Measurements from ENCODE around the gene SMIM36. TPM values are rescaled to one million over a fixed set of nuclear protein-coding genes. Genes with fewer than 3 reads are reported as not detected.
A peak's percentile ranks its signal among the peaks of the same experiment; 100 is the strongest.
"Not testable (repeated sequence)": the region's sequence is repeated elsewhere in the genome, so short reads cannot be mapped to it uniquely, and the experiment has no call there.

SMIM36 gene
- total RNA-seq, 4 donors from 2014 or later, result not detected

DNA sequence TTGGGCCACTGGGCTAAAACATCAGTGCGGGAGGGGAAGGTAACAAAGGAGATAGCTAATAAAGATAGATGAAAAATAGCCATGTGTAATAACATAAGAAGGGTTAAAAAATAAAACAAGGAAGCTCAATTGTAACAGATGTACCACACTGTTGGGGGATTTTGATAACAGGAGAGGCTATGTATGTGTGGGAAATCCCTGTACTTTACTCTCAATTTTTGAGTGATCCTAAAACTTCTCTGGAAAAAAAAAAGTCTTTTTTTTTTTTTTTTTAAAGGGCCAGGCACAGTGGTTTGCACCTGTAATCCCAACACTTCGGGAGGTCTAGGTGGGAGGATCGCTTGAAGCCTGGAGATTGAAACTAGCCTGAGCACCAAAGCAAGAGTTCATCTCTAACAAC is 87.7 kb downstream of the SMIM36 start:
- no peak for TF ChIP-seq EP300 (IDR thresholded peaks at IDR 0.05)
- TF ChIP-seq, protein P1, sequence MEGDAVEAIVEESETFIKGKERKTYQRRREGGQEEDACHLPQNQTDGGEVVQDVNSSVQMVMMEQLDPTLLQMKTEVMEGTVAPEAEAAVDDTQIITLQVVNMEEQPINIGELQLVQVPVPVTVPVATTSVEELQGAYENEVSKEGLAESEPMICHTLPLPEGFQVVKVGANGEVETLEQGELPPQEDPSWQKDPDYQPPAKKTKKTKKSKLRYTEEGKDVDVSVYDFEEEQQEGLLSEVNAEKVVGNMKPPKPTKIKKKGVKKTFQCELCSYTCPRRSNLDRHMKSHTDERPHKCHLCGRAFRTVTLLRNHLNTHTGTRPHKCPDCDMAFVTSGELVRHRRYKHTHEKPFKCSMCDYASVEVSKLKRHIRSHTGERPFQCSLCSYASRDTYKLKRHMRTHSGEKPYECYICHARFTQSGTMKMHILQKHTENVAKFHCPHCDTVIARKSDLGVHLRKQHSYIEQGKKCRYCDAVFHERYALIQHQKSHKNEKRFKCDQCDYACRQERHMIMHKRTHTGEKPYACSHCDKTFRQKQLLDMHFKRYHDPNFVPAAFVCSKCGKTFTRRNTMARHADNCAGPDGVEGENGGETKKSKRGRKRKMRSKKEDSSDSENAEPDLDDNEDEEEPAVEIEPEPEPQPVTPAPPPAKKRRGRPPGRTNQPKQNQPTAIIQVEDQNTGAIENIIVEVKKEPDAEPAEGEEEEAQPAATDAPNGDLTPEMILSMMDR (IDR thresholded peaks at IDR 0.05), result no peak
- no peak for TF ChIP-seq POLR2AphosphoS5 (IDR thresholded peaks at IDR 0.05)
- TF ChIP-seq POLR2A (IDR thresholded peaks at IDR 0.05; ENCODE audit: low read depth), result no peak
- 84% methylated on average over 3 of the region's 3 CpGs for WGBS
- Histone ChIP-seq H3K4me3 (no peak overlapping the region), H3K27me3 (no peaks in the 10 kb centered on the region), H3K9me3 (no peaks in the 10 kb centered on the region), H3K36me3 (no peaks in the 10 kb centered on the region), H3K4me1 (peaks cover 17 to 32% (median 31%) of the 10 kb centered on the region in 4 donors), H3K27ac (replicated peaks in 1 of 4) (no peak overlapping the region)
- no peak for DNase-seq (ENCODE audit: extremely low spot score)
- intact Hi-C loops (cut with DNase I), result loop anchor here (5.0 kb wide), 1 partner anchor 74 kb away; no protein-coding TSS in a partner anchor

DNA sequence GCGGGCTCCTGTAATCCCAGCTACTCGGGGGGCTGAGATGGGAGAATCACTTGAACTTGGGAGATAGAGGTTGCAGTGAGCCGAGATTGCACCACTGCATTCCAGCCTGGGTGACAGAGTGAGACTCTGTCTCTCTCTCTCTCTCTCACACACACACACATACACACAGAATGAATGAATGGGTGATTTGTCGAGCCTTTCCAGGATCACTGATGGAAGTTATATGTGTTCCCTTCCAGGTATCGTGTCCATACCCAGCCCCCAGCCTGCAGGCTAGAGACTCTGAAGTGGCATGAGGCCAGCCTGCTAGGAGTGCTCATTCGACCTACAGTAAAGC is 88.5 kb downstream of the SMIM36 start:
- Histone ChIP-seq H3K4me1 (peaks cover 18 to 40% (median 35%) of the 10 kb centered on the region in 4 donors), H3K27ac (replicated peaks in 1 of 4) (peak overlapping the region in 2 of 4 donors; percentile 92 to 98)
- not testable (repeated sequence) for DNase-seq (ENCODE audit: extremely low spot score); H3K36me3 ChIP-seq; H3K9me3 ChIP-seq; H3K27me3 ChIP-seq; H3K4me3 ChIP-seq
- intact Hi-C loops (cut with DNase I), result loop anchor here (5.0 kb wide), 1 partner anchor 75 kb away; no protein-coding TSS in a partner anchor
- WGBS, result 83% methylated on average over 6 of the region's 6 CpGs

DNA sequence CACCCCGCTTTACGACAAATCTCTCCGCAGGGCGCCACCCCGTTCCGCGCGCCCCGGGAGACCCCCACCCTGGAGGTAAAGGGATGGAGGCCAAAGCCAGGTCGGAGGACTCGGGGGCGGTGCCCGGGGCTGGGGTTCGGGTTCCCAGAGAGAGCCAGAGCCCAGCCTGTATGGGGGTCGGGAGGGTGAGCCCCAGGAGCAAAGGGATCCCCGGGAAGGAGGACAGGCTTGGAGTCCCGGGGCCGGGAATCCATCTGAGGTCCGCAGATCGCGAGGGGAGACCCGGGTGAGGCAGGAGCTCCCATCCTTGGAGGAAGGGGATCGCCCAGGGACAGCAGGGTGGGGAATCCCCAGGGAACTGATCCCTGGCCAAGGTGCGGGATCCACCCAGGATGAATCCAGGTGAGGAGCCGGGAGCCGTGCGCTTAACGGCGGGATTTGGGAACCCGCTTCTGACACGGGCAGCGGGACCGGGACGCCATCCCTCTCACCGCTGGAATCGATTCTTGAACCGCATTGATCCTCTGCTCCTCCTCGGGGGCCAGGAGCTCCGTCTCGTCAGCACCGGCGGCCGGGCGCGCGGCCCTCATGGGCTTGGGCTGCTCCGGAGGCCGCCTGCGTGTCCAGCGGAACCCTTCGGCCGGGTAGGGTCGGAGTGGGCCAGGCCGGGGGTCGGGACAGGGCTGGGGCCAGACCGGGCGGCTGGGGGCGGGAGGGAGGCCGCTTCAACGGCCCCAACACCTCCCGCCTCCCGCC is 89.9 kb downstream of the SMIM36 start, which contains the start of gene MMD:
MMD (minus strand) TSS at position 657 of the 756 bp plus-strand sequence; CDS start at position 517, 140 bp downstream.
- DNase-seq (ENCODE audit: extremely low spot score), result no peak
- Histone ChIP-seq H3K27me3 (no peaks in the 10 kb centered on the region), H3K9me3 (no peaks in the 10 kb centered on the region), H3K4me3 (peak within 1 kb of the TSS; percentile 85 to 93 (median 91)), H3K36me3 (no peaks in the 10 kb centered on the region), H3K4me1 (peaks cover 26 to 54% (median 48%) of the 10 kb centered on the region in 4 donors), H3K27ac (replicated peaks in 1 of 4) (peak within 1 kb of the TSS; percentile 92 to 98 (median 94))
- intact Hi-C loops (cut with DNase I), result loop anchor here (5.0 kb wide), 1 partner anchor 76 kb away; no protein-coding TSS in a partner anchor
- TF ChIP-seq POLR2AphosphoS5 (IDR thresholded peaks at IDR 0.05), result peak in 1 of 2 donors; percentile 73
- TF ChIP-seq EP300 (IDR thresholded peaks at IDR 0.05), result no peak
- 0% methylated on average over 16 of the region's 62 CpGs for WGBS

DNA sequence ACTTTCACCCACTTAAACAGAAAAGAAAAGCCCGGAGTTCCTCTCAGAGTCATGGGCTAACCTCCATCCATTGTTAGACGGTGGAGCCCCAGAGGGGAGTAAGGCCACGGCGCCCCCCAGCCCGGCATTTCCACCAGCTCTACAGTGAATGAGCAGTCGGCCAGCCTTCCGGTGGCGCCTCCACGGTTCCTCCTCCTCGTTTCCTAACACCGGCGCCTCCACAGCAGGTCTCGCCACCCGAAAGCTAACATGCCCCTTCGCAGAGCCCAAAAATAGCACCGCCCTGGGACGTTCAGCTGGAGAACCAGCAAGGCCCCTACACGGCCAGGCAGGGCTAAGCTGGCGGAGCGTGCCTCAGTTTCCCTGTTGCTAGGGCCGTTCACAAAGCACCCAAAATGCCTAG is 90.5 kb downstream of the SMIM36 start:
- 1% methylated on average over 19 of the region's 21 CpGs for WGBS
- Histone ChIP-seq H3K27me3 (no peaks in the 10 kb centered on the region), H3K4me3 (peak overlapping the region; percentile 85 to 93 (median 91)), H3K36me3 (no peaks in the 10 kb centered on the region), H3K9me3 (no peaks in the 10 kb centered on the region), H3K27ac (replicated peaks in 1 of 4) (peak overlapping the region; percentile 92 to 98 (median 94)), H3K4me1 (peaks cover 29 to 60% (median 53%) of the 10 kb centered on the region in 4 donors)
- intact Hi-C loops (cut with DNase I), result loop anchor here (5.0 kb wide), 1 partner anchor 77 kb away; no protein-coding TSS in a partner anchor
- peak; percentile 93 for DNase-seq (ENCODE audit: extremely low spot score)
- TF ChIP-seq EP300 (IDR thresholded peaks at IDR 0.05) (no peak), POLR2AphosphoS5 (IDR thresholded peaks at IDR 0.05) (peak in 1 of 2 donors; percentile 31)
- TF ChIP-seq, protein P1 (IDR thresholded peaks at IDR 0.05), result no peak

DNA sequence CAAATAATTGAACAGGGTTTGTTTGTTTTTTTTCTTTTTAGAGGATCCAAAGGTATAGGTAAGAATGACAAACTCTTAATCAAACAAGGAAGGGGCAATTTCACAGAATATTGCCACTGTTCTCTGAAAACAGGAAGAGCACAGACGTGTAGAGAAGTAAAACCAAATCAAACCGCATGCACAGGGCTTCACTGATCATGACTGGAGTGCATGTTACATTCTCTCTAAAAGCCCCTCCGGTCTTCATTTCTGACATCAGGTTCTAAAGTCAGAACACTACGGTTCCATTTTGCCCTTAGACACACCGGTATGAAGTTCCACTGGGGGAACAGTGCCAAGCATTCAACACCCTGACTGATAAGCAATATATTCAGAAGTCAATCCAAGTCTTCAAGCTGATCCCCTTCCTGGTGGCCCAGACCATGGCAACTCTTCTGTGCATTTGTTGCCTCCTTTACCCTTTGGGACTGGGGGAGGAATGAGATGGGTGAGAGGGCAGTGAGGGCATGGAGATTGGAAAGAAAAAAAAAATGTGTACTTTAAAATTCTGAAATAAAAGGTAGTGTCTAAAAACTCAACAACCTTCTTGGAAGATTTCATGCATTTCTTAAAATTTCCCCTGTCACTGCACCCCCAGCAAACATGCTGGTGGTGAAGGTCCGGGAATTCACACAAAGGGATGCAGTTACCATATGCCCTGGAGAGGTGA is 91.0 kb downstream of the SMIM36 start:
- Histone ChIP-seq H3K4me3 (peak overlapping the region; percentile 85 to 93 (median 91)), H3K4me1 (peaks cover 34 to 65% (median 59%) of the 10 kb centered on the region in 4 donors), H3K27me3 (no peaks in the 10 kb centered on the region), H3K9me3 (no peaks in the 10 kb centered on the region), H3K27ac (replicated peaks in 1 of 4) (peak overlapping the region; percentile 92 to 98 (median 94)), H3K36me3 (no peaks in the 10 kb centered on the region)
- 34% methylated on average over 6 of the region's 6 CpGs for WGBS
- intact Hi-C loops (cut with DNase I), result loop anchor here (5.0 kb wide), 1 partner anchor 77 kb away; no protein-coding TSS in a partner anchor
- DNase-seq (ENCODE audit: extremely low spot score), result no peak
- TF ChIP-seq POLR2AphosphoS5 (IDR thresholded peaks at IDR 0.05), result no peak
- TF ChIP-seq, protein P1 (IDR thresholded peaks at IDR 0.05), result no peak
- TF ChIP-seq EP300 (IDR thresholded peaks at IDR 0.05), result no peak
